SK-N-SH (cell line): Measurements from ENCODE around the gene DDX41. TPM values are rescaled to one million over a fixed set of nuclear protein-coding genes. Genes with fewer than 3 reads are reported as not detected.

Source experiments
- CTCF ChIA-PET: fragments of 300-600, 350-600 bp; formaldehyde crosslinking; extraction: SDS; loops from one replicate; lab custom pipeline; 2021; lab: Yijun Ruan, JAX
- POLR2A ChIA-PET: fragments of 350-600 bp; sonication (Branson Sonifier 250); formaldehyde crosslinking; extraction: SDS; loops from one replicate; lab custom pipeline; 2020; ENCODE audit warnings: antibody characterized with exemption, inconsistent platforms; lab: Yijun Ruan, JAX
- DNase-seq: peaks from one replicate; pipeline ENCODE4 v3.0.0; 2012
- H2AFZ ChIP-seq: fragments of 200-600 bp; sonication (generic); 2 replicates; pipeline ENCODE4 v1.8.1; 2016; ENCODE audit warnings: antibody characterized with exemption, mild to moderate bottlenecking, low read depth
- H3F3A ChIP-seq: fragments of 200-600 bp; sonication (generic); replicated peaks from 2 replicates; pipeline ENCODE3; 2016; ENCODE audit warnings: antibody characterized with exemption, mild to moderate bottlenecking; ENCODE audit not compliant: insufficient read depth
- H3K27ac ChIP-seq, 2 experiments: fragments of 200-500 bp in 1 of 2; fragments of 200-600 bp in 1 of 2; sonication (Bioruptor generic) in 1 of 2; sonication (generic), shearing (Covaris generic) in 1 of 2; 2 replicates each; pipeline versions ENCODE4 v1.5.1 to v1.6.1; 2014 to 2016; ENCODE audit warnings: low read depth in 2 of 2, inconsistent platforms in 1 of 2, low read length in 1 of 2, mild to moderate bottlenecking in 1 of 2, mixed read lengths in 1 of 2
- H3K27me3 ChIP-seq: fragments of 200-600 bp; sonication (generic), shearing (Covaris generic); 2 replicates; pipeline ENCODE4 v1.6.1; 2016; ENCODE audit warnings: mixed run types; ENCODE audit not compliant: insufficient read depth
- H3K36me3 ChIP-seq, 2 experiments: fragments of 200-500 bp in 1 of 2; fragments of 200-600 bp in 1 of 2; sonication (Bioruptor generic) in 1 of 2; sonication (generic) in 1 of 2; replicated peaks in 1 of 2; 2 replicates each; pipeline versions ENCODE3 to v1.5.1; 2014 to 2016; ENCODE audit warnings: low read length in 1 of 2, mild to moderate bottlenecking in 1 of 2; ENCODE audit not compliant: insufficient read depth in 2 of 2, control insufficient read depth in 1 of 2
- H3K4me1 ChIP-seq, 2 experiments: fragments of 200-500 bp in 1 of 2; fragments of 200-600 bp in 1 of 2; sonication (Bioruptor generic) in 1 of 2; sonication (generic), shearing (Covaris generic) in 1 of 2; 2 replicates each; pipeline versions ENCODE4 v1.5.1 to v1.6.1; 2014 to 2016; ENCODE audit warnings: low read depth in 1 of 2, low read length in 1 of 2, mixed run types in 1 of 2; ENCODE audit not compliant: insufficient read depth in 2 of 2, control insufficient read depth in 1 of 2
- H3K4me2 ChIP-seq: fragments of 200-600 bp; sonication (generic), shearing (Covaris generic); 2 replicates; pipeline ENCODE4 v1.6.1; 2017; ENCODE audit warnings: mixed run types
- H3K4me3 ChIP-seq, 2 experiments: fragments of 200-500 bp in 1 of 2; fragments of 200-600 bp in 1 of 2; sonication (Bioruptor generic) in 1 of 2; sonication (generic), shearing (Covaris generic) in 1 of 2; 2 replicates each; pipeline versions ENCODE4 v1.5.1 to v1.8.1; 2014 to 2016; ENCODE audit warnings: low read depth in 2 of 2, inconsistent platforms in 1 of 2, low read length in 1 of 2, mild to moderate bottlenecking in 1 of 2, mixed read lengths in 1 of 2, moderate library complexity in 1 of 2
- H3K79me2 ChIP-seq: fragments of 200-600 bp; sonication (generic); 2 replicates; pipeline ENCODE4 v1.8.1; 2017; ENCODE audit warnings: mild to moderate bottlenecking; ENCODE audit not compliant: insufficient read depth
- H3K9ac ChIP-seq: fragments of 200-600 bp; sonication (generic); 2 replicates; pipeline ENCODE4 v1.6.1; 2017; ENCODE audit warnings: mixed run types
- H3K9me2 ChIP-seq: fragments of 200-600 bp; sonication (generic); 2 replicates; pipeline ENCODE4 v1.6.1; 2017; ENCODE audit warnings: mixed run types
- H3K9me3 ChIP-seq: fragments of 200-600 bp; sonication (generic); 2 replicates; pipeline ENCODE4 v1.6.1; 2017; ENCODE audit warnings: mixed run types, mild to moderate bottlenecking, moderate library complexity
- H4K20me1 ChIP-seq: fragments of 200-600 bp; sonication (generic); 2 replicates; pipeline ENCODE4 v1.6.1; 2017; ENCODE audit warnings: mild to moderate bottlenecking, mixed run types; ENCODE audit not compliant: insufficient read depth
- CTCF ChIP-seq: fragments of 200-600 bp; sonication (generic); IDR thresholded peaks from 2 replicates; pipeline ENCODE4 v1.6.1; 2017; ENCODE audit warnings: antibody characterized with exemption, mild to moderate bottlenecking, moderate library complexity
- EZH2phosphoT487 ChIP-seq: fragments of 200-600 bp; sonication (generic); IDR thresholded peaks from 2 replicates; pipeline ENCODE4 v1.6.1; 2017; ENCODE audit warnings: low read depth, mixed run types, mild to moderate bottlenecking, antibody characterized with exemption, moderate library complexity, borderline replicate concordance
- FOSL2 ChIP-seq: IDR thresholded peaks from 2 replicates; pipeline ENCODE4 v1.4.0; 2012; ENCODE audit warnings: low read depth, mild to moderate bottlenecking, moderate library complexity, borderline replicate concordance
- FOXJ3 ChIP-seq: sonication (generic); formaldehyde crosslinking; IDR thresholded peaks from 2 replicates; pipeline ENCODE4 v1.5.1; 2020; ENCODE audit warnings: mild to moderate bottlenecking, missing genetic modification reagents
- FOXM1 ChIP-seq: IDR thresholded peaks from 2 replicates; pipeline ENCODE4 v1.4.0; 2012; ENCODE audit warnings: low read depth, mild to moderate bottlenecking
- GABPA ChIP-seq: IDR thresholded peaks from 2 replicates; pipeline ENCODE4 v1.4.0; 2012; ENCODE audit warnings: low read depth, mild to moderate bottlenecking
- GATA2 ChIP-seq: sonication (generic); formaldehyde crosslinking; IDR thresholded peaks from 2 replicates; pipeline ENCODE4 v1.5.0; 2020; ENCODE audit warnings: mild to moderate bottlenecking, missing genetic modification reagents
- IRF3 ChIP-seq: fragments of 150-350 bp; IDR thresholded peaks from 2 replicates; pipeline ENCODE4 v1.6.1; 2016; ENCODE audit warnings: mild to moderate bottlenecking, low read depth, low read length
- MAX ChIP-seq: IDR thresholded peaks from 2 replicates; pipeline ENCODE4 v1.4.0; 2012; ENCODE audit warnings: low read depth
- MXI1 ChIP-seq: IDR thresholded peaks from 2 replicates; pipeline ENCODE4 v1.6.1; 2012; ENCODE audit warnings: mild to moderate bottlenecking, low read depth, low read length, improper control_type of control experiment
- NFIC ChIP-seq: IDR thresholded peaks from 2 replicates; pipeline ENCODE4 v1.4.0; 2012; ENCODE audit warnings: borderline replicate concordance
- PBX3 ChIP-seq: IDR thresholded peaks from 2 replicates; pipeline ENCODE4; 2012
- REST ChIP-seq: IDR thresholded peaks from 2 replicates; pipeline ENCODE4 v1.6.1; 2012; ENCODE audit warnings: mild to moderate bottlenecking, low read depth, low read length, moderate library complexity
- SMC3 ChIP-seq: IDR thresholded peaks from 2 replicates; pipeline ENCODE4 v1.6.1; 2012; ENCODE audit warnings: low read depth, low read length, improper control_type of control experiment
- TAF1 ChIP-seq: IDR thresholded peaks from 2 replicates; pipeline ENCODE4 v1.6.1; 2012; ENCODE audit warnings: low read depth, mild to moderate bottlenecking, low read length, moderate library complexity, borderline replicate concordance
- TCF12 ChIP-seq: IDR thresholded peaks from 2 replicates; pipeline ENCODE4 v1.4.0; 2012
- YY1 ChIP-seq: IDR thresholded peaks from 2 replicates; pipeline ENCODE4 v1.4.0; 2012; ENCODE audit warnings: low read depth, mild to moderate bottlenecking
- WGBS: methylation state at CpG from one replicate; pipeline ENCODE4 v1.1.6; 2017; ENCODE audit warnings: low lambda C conversion rate; 5-methylcytosine and 5-hydroxymethylcytosine counted together
- polyA plus RNA-seq, 3 experiments: library from polyadenylated mRNA; depleted of rRNA; stranded (reverse); fragments of >200 nt; gene quantifications; 2 replicates each; pipeline ENCODE4 v1.2.3, GENCODE V29; 2012

DDX41 gene
- polyA plus RNA-seq, 1 of the 3 experiments (the other 2 are of a cell fraction): 176 TPM

- peaks cover 65% of the 10 kb centered on the region for H3F3A ChIP-seq
- H2AFZ ChIP-seq: no peak overlapping the region
- H4K20me1 ChIP-seq: peaks cover 49% of the 10 kb centered on the region
- 77% methylated on average over 12 of the region's 13 CpGs for WGBS
- H3K27ac ChIP-seq: peak overlapping the region; percentile 17 to 30; a peak in 3 of 4 replicates
- POLR2A ChIA-PET: no interaction called here
- H3K4me3 ChIP-seq: no peak overlapping the region
- CTCF ChIA-PET: interaction anchor here (0.7 to 20.3 kb wide), 5 partner anchors 10 to 80 kb away, joined by 3 to 201 read pairs (median 3); partner anchors contain the start of gene PDLIM7
- TF ChIP-seq EZH2phosphoT487 (no peak), REST (no peak), YY1 (no peak)
- TF ChIP-seq, all 33 proteins: peak for 0
- peaks cover 4 to 44% of the 10 kb centered on the region in 2 experiments; a peak in 2 of 4 replicates for H3K4me1 ChIP-seq
- H3K9me3 ChIP-seq: no peaks in the 10 kb centered on the region
- H3K9me2 ChIP-seq: no peaks in the 10 kb centered on the region
- H3K27me3 ChIP-seq: no peaks in the 10 kb centered on the region
- H3K36me3 ChIP-seq: peaks cover 46 to 48% of the 10 kb centered on the region in 2 experiments
- no peak for DNase-seq
- no peak overlapping the region for H3K9ac ChIP-seq
- peaks cover 8% of the 10 kb centered on the region; the same call in 1 of the 2 replicates for H3K79me2 ChIP-seq
- H3K4me2 ChIP-seq: no peak overlapping the region
These were observed 31.7 kb downstream of the DDX41 start for GRCh38 chr5:177484902-177485549.

- ChIA-PET CTCF (interaction anchor here (0.9 to 20.3 kb wide), 4 partner anchors 11 to 80 kb away, joined by 3 to 201 read pairs (median 6); partner anchors contain the start of gene PDLIM7), POLR2A (no interaction called here)
- DNase-seq: no peak
- Histone ChIP-seq H3K4me2 (no peak overlapping the region), H3K9me2 (no peaks in the 10 kb centered on the region), H3K27me3 (no peaks in the 10 kb centered on the region), H3K9me3 (no peaks in the 10 kb centered on the region), H3K4me1 (peaks cover 6 to 51% of the 10 kb centered on the region in 2 experiments; a peak in 2 of 4 replicates), H3K36me3 (peaks cover 40 to 45% of the 10 kb centered on the region in 2 experiments), H3K27ac (peak overlapping the region; percentile 17 to 30; a peak in 2 of 4 replicates), H3F3A (peaks cover 73% of the 10 kb centered on the region), H2AFZ (no peak overlapping the region), H3K9ac (no peak overlapping the region), H4K20me1 (peaks cover 47% of the 10 kb centered on the region), H3K79me2 (peaks cover 3% of the 10 kb centered on the region; the same call in 1 of the 2 replicates), H3K4me3 (no peak overlapping the region)
- 97% methylated on average over 19 of the region's 22 CpGs for WGBS
- no peak for TF ChIP-seq MXI1
- TF ChIP-seq CTCF: no peak
- TF ChIP-seq FOXJ3 (CRISPR knock-in tag): no peak
- TF ChIP-seq GATA2 (CRISPR knock-in tag): no peak
- no peak for TF ChIP-seq SMC3
- no peak for TF ChIP-seq PBX3
- TF ChIP-seq IRF3: no peak
- no peak for TF ChIP-seq FOXM1
- no peak for TF ChIP-seq NFIC
- TF ChIP-seq TAF1: no peak
- no peak for TF ChIP-seq TCF12
- no peak for TF ChIP-seq GABPA
- no peak for TF ChIP-seq FOSL2
- TF ChIP-seq MAX: no peak
These were observed 32.5 kb downstream of the DDX41 start for GRCh38 chr5:177483994-177484901.
